ENCODE measurements around the gene RSRC2. TPM values are rescaled to one million over a fixed set of nuclear protein-coding genes. Genes with fewer than 3 reads are reported as not detected.

RSRC2 gene
- polyA plus RNA-seq, 3 donors: 7.6 to 63.5 (median 15.8) TPM

DNA sequence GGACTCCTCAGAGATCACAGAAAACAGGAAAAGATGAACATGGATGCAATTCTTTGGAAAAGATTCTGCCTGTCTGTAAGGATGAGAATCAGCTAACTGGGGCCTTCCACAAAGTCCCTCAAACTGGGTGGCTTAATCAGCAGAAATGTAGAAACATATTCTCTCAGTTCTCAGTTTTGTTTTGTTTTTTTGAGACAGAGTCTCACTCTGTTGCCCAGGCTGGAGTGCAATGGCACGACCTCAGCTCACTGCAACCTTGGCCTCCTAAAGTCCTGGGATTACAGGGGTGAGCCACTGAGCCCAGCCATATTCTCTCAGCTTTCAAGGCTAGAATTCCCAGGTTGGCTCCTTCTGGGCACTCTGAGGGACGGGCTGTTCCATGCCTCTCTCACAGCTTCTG lies 66.1 kb downstream of the RSRC2 start:
- H3K9ac ChIP-seq (ENCODE audit: insufficient read depth, low read length, poor library complexity, severe bottlenecking): no peak overlapping the region
- H3K4me3 ChIP-seq (replicated peaks in 1 of 3; ENCODE audit: low read depth in 2 of 3, low read length in 3 of 3): no peak overlapping the region
- TF ChIP-seq, protein P1, sequence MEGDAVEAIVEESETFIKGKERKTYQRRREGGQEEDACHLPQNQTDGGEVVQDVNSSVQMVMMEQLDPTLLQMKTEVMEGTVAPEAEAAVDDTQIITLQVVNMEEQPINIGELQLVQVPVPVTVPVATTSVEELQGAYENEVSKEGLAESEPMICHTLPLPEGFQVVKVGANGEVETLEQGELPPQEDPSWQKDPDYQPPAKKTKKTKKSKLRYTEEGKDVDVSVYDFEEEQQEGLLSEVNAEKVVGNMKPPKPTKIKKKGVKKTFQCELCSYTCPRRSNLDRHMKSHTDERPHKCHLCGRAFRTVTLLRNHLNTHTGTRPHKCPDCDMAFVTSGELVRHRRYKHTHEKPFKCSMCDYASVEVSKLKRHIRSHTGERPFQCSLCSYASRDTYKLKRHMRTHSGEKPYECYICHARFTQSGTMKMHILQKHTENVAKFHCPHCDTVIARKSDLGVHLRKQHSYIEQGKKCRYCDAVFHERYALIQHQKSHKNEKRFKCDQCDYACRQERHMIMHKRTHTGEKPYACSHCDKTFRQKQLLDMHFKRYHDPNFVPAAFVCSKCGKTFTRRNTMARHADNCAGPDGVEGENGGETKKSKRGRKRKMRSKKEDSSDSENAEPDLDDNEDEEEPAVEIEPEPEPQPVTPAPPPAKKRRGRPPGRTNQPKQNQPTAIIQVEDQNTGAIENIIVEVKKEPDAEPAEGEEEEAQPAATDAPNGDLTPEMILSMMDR (IDR thresholded peaks at IDR 0.05): no peak
- no peak overlapping the region for H3K4me3 Mint-ChIP-seq
- no peaks in the 10 kb centered on the region for H3K27me3 ChIP-seq (ENCODE audit: control insufficient read depth in 2 of 2, insufficient read depth in 2 of 2, low read length in 2 of 2)
- no peaks in the 10 kb centered on the region for H3K9me3 Mint-ChIP-seq
- H3K27me3 Mint-ChIP-seq (ENCODE audit: low read depth in 3 of 3): peaks cover 2 to 5% (median 4%) of the 10 kb centered on the region in 3 donors
- no peaks in the 10 kb centered on the region for H4K20me1 ChIP-seq (ENCODE audit: insufficient read depth, low read length)
- intact Hi-C loops (cut with micrococcal nuclease): loop anchor here in 1 of 2 donors (5.0 kb wide), 1 partner anchor 38 kb away; the partner anchor contains the start of gene CLIP1
- no peak overlapping the region for H3K27ac Mint-ChIP-seq
- H3K4me1 Mint-ChIP-seq: peaks cover 15% of the 10 kb centered on the region
- no peaks in the 10 kb centered on the region for H3K9me3 ChIP-seq (replicated peaks in 1 of 2; ENCODE audit: control insufficient read depth in 1 of 2, insufficient read depth in 1 of 2, low read length in 2 of 2)
- H3K36me3 Mint-ChIP-seq: no peaks in the 10 kb centered on the region
- H3K36me3 ChIP-seq (replicated peaks in 1 of 2; ENCODE audit: control insufficient read depth in 1 of 2, insufficient read depth in 2 of 2, low read length in 2 of 2): no peaks in the 10 kb centered on the region
- H3K4me1 ChIP-seq (ENCODE audit: control insufficient read depth in 1 of 2, insufficient read depth in 2 of 2, low read length in 2 of 2): peaks cover 5 to 8% of the 10 kb centered on the region in 2 donors
- 95% methylated on average over 2 of the region's 2 CpGs for WGBS (ENCODE audit: insufficient coverage)
- H3K27ac ChIP-seq (ENCODE audit: low read depth in 1 of 2, low read length in 2 of 2): no peak overlapping the region
- no peak for DNase-seq
- H2AFZ ChIP-seq (ENCODE audit: insufficient read depth, low read depth, low read length, poor library complexity, severe bottlenecking): no peak overlapping the region
- H3K4me2 ChIP-seq (replicated peaks; ENCODE audit: extremely low read depth, low read length, poor library complexity, severe bottlenecking): no peak overlapping the region
- no peaks in the 10 kb centered on the region for H3K79me2 ChIP-seq (ENCODE audit: insufficient read depth, low read length)

DNA sequence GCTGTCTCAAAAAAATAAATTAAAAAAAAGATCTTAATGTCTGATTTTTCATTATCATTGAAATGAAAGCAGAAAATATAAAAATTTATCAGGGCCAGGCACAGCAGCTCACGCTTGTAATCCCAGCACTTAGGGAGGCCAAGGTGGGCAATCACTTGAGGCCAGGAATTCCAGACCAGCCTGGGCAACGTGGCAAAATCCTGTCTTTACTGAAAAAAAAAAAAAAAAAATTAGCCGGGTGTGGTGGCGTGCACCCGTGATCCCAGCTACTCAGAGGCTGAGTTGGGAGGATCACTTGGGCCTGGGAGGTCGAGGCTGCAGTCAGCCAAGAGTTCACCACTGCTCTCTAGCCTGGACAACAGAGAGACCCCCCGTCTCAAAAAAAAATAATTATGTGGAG lies 66.7 kb downstream of the RSRC2 start:
- Mint-ChIP-seq H3K4me1 (peaks cover 15% of the 10 kb centered on the region), H3K27ac (no peak overlapping the region), H3K36me3 (no peaks in the 10 kb centered on the region), H3K27me3 (ENCODE audit: low read depth in 3 of 3) (peaks cover 2 to 5% (median 4%) of the 10 kb centered on the region in 3 donors), H3K9me3 (no peaks in the 10 kb centered on the region), H3K4me3 (no peak overlapping the region)
- intact Hi-C loops (cut with micrococcal nuclease): loop anchor here in 1 of 2 donors (5.0 kb wide), 1 partner anchor 38 kb away; the partner anchor contains the start of gene CLIP1
- Histone ChIP-seq H2AFZ (ENCODE audit: insufficient read depth, low read depth, low read length, poor library complexity, severe bottlenecking) (no peak overlapping the region), H3K79me2 (ENCODE audit: insufficient read depth, low read length) (no peaks in the 10 kb centered on the region), H3K4me2 (replicated peaks; ENCODE audit: extremely low read depth, low read length, poor library complexity, severe bottlenecking) (no peak overlapping the region), H3K9me3 (replicated peaks in 1 of 2; ENCODE audit: control insufficient read depth in 1 of 2, insufficient read depth in 1 of 2, low read length in 2 of 2) (no peaks in the 10 kb centered on the region), H3K9ac (ENCODE audit: insufficient read depth, low read length, poor library complexity, severe bottlenecking) (no peak overlapping the region), H3K27ac (ENCODE audit: low read depth in 1 of 2, low read length in 2 of 2) (no peak overlapping the region), H3K27me3 (ENCODE audit: control insufficient read depth in 2 of 2, insufficient read depth in 2 of 2, low read length in 2 of 2) (no peaks in the 10 kb centered on the region), H3K4me3 (replicated peaks in 1 of 3; ENCODE audit: low read depth in 2 of 3, low read length in 3 of 3) (no peak overlapping the region), H3K4me1 (ENCODE audit: control insufficient read depth in 1 of 2, insufficient read depth in 2 of 2, low read length in 2 of 2) (peaks cover 3 to 8% of the 10 kb centered on the region in 2 donors), H4K20me1 (ENCODE audit: insufficient read depth, low read length) (no peaks in the 10 kb centered on the region), H3K36me3 (replicated peaks in 1 of 2; ENCODE audit: control insufficient read depth in 1 of 2, insufficient read depth in 2 of 2, low read length in 2 of 2) (no peaks in the 10 kb centered on the region)
- TF ChIP-seq, protein P1 (IDR thresholded peaks at IDR 0.05): no peak
- WGBS (ENCODE audit: insufficient coverage): 97% methylated on average over 6 of the region's 7 CpGs
- DNase-seq: no peak

All from CD14-positive monocyte (primary cell).